IMR-90 (cell line): Measurements from ENCODE around the gene HIVEP3. TPM values are rescaled to one million over a fixed set of nuclear protein-coding genes. Genes with fewer than 3 reads are reported as not detected.

ENCODE experiments used
- ATAC-seq: fragments of 200-7000 bp; cut with Tn5 transposase; 2 replicates; pipeline ENCODE4 v1.9.1; 2020; ENCODE audit warnings: low read depth, mild to moderate bottlenecking, moderate library complexity
- BruUV-seq: library from RNA; stranded (reverse); fragments of 400-500 nt; replicated peaks from 2 replicates; lab custom pipeline; 2021; lab: Mats Ljungman, UMichigan
- CTCF ChIA-PET: fragments of 300-600 bp; formaldehyde crosslinking; extraction: SDS; loops from one replicate; lab custom pipeline; 2021; ENCODE audit warnings: antibody characterized with exemption; lab: Yijun Ruan, JAX
- POLR2A ChIA-PET: fragments of 300-600 bp; sonication (Branson Sonifier 250); formaldehyde crosslinking; loops from one replicate; lab custom pipeline; 2022; ENCODE audit warnings: antibody characterized with exemption; ENCODE audit not compliant: unreplicated experiment; lab: Charles Lee
- DNase-seq: peaks from one replicate; pipeline ENCODE4 v3.0.0; 2013
- H2AFZ ChIP-seq: replicated peaks from 2 replicates; pipeline ENCODE3; 2013; ENCODE audit warnings: low read length, mild to moderate bottlenecking; ENCODE audit not compliant: poor library complexity
- H2AK5ac ChIP-seq: 2 replicates; pipeline ENCODE4 v1.6.1; 2013; ENCODE audit warnings: low read depth, low read length, inconsistent platforms
- H2AK9ac ChIP-seq: replicated peaks from 2 replicates; pipeline ENCODE3; 2013; ENCODE audit warnings: mild to moderate bottlenecking, low read depth, low read length, moderate library complexity; ENCODE audit not compliant: poor library complexity
- H2BK120ac ChIP-seq: 2 replicates; pipeline ENCODE4 v1.6.1; 2013; ENCODE audit warnings: low read depth, low read length, inconsistent platforms
- H2BK15ac ChIP-seq: 3 replicates; pipeline ENCODE4 v1.6.1; 2013; ENCODE audit warnings: low read depth, low read length, inconsistent platforms
- H2BK20ac ChIP-seq: 2 replicates; pipeline ENCODE4 v1.6.1; 2013; ENCODE audit warnings: low read depth, mild to moderate bottlenecking, inconsistent platforms, low read length, moderate library complexity
- H2BK5ac ChIP-seq: 2 replicates; pipeline ENCODE4 v1.6.1; 2013; ENCODE audit warnings: mild to moderate bottlenecking, low read depth, low read length, inconsistent platforms; ENCODE audit not compliant: poor library complexity, severe bottlenecking
- H3K14ac ChIP-seq: replicated peaks from 2 replicates; pipeline ENCODE4 v1.6.1; 2013; ENCODE audit warnings: low read depth, low read length, inconsistent platforms
- H3K18ac ChIP-seq: 2 replicates; pipeline ENCODE4 v1.6.1; 2013; ENCODE audit warnings: low read depth, low read length, control low read depth
- H3K23ac ChIP-seq: 2 replicates; pipeline ENCODE4 v1.6.1; 2013; ENCODE audit warnings: low read depth, low read length, inconsistent platforms
- H3K27ac ChIP-seq: 2 replicates; pipeline ENCODE4 v1.5.1; 2013; ENCODE audit warnings: mild to moderate bottlenecking, control low read depth, low read length; ENCODE audit not compliant: insufficient read depth
- H3K27me3 ChIP-seq: 2 replicates; pipeline ENCODE4 v1.6.1; 2013; ENCODE audit warnings: low read length; ENCODE audit not compliant: control insufficient read depth, insufficient read depth
- H3K36me3 ChIP-seq: 2 replicates; pipeline ENCODE4 v1.6.1; 2013; ENCODE audit warnings: low read length, mixed read lengths; ENCODE audit not compliant: control insufficient read depth, insufficient read depth
- H3K4ac ChIP-seq: 2 replicates; pipeline ENCODE4 v1.6.1; 2013; ENCODE audit warnings: low read depth, low read length, inconsistent platforms
- H3K4me1 ChIP-seq: 2 replicates; pipeline ENCODE4 v1.6.1; 2013; ENCODE audit warnings: low read length, mixed read lengths; ENCODE audit not compliant: control insufficient read depth, insufficient read depth
- H3K4me2 ChIP-seq: 2 replicates; pipeline ENCODE4 v1.6.1; 2013; ENCODE audit warnings: low read depth, mild to moderate bottlenecking, control low read depth, low read length, moderate library complexity
- H3K4me3 ChIP-seq: 2 replicates; pipeline ENCODE4 v1.5.1; 2013; ENCODE audit warnings: low read depth, mild to moderate bottlenecking, control low read depth, low read length, moderate library complexity; ENCODE audit not compliant: insufficient read depth
- H3K56ac ChIP-seq: 2 replicates; pipeline ENCODE4 v1.6.1; 2013; ENCODE audit warnings: low read length, inconsistent platforms; ENCODE audit not compliant: insufficient read depth; ENCODE audit errors: extremely low read depth
- H3K79me1 ChIP-seq, 2 experiments: 2 replicates each; pipeline ENCODE4 v1.6.1; 2013; ENCODE audit warnings: low read length in 2 of 2, inconsistent platforms in 1 of 2, low read depth in 1 of 2
- H3K9ac ChIP-seq: 2 replicates; pipeline ENCODE4 v1.6.1; 2013; ENCODE audit warnings: low read depth, low read length, control low read depth
- H3K9me1 ChIP-seq: 2 replicates; pipeline ENCODE4 v1.6.1; 2013; ENCODE audit warnings: low read length, inconsistent platforms; ENCODE audit not compliant: insufficient read depth
- H3K9me3 ChIP-seq: 2 replicates; pipeline ENCODE4 v1.6.1; 2013; ENCODE audit warnings: low read length; ENCODE audit not compliant: control insufficient read depth, insufficient read depth
- H4K20me1 ChIP-seq: 2 replicates; pipeline ENCODE4 v1.6.1; 2013; ENCODE audit warnings: low read length, inconsistent platforms; ENCODE audit not compliant: insufficient read depth
- H4K5ac ChIP-seq: 2 replicates; pipeline ENCODE4 v1.6.1; 2013; ENCODE audit warnings: mild to moderate bottlenecking, low read depth, low read length, control low read depth
- H4K8ac ChIP-seq, 2 experiments: 2 replicates each; pipeline ENCODE4 v1.6.1; 2013; ENCODE audit warnings: low read depth in 2 of 2, low read length in 2 of 2, control low read depth in 1 of 2, inconsistent platforms in 1 of 2
- H4K91ac ChIP-seq: 2 replicates; pipeline ENCODE4 v1.6.1; 2013; ENCODE audit warnings: low read depth, low read length, inconsistent platforms; ENCODE audit not compliant: insufficient read depth
- BHLHE40 ChIP-seq: fragments of 150-350 bp; IDR thresholded peaks from 2 replicates; pipeline ENCODE4 v1.6.1; 2016; ENCODE audit warnings: mild to moderate bottlenecking, low read depth, low read length
- CEBPB ChIP-seq: IDR thresholded peaks from 2 replicates; pipeline ENCODE4 v1.6.1; 2012; ENCODE audit warnings: low read depth, low read length, improper control_type of control experiment
- CTCF ChIP-seq: conservative IDR thresholded peaks from 2 replicates; pipeline ENCODE4 v1.5.1; 2012; ENCODE audit warnings: mild to moderate bottlenecking, low read depth, low read length, improper control_type of control experiment
- FOS ChIP-seq: fragments of 150-350 bp; IDR thresholded peaks from 2 replicates; pipeline ENCODE4 v1.6.1; 2016; ENCODE audit warnings: low read depth, low read length
- MAFK ChIP-seq: IDR thresholded peaks from 2 replicates; pipeline ENCODE4 v1.6.1; 2012; ENCODE audit warnings: low read depth, low read length, improper control_type of control experiment
- MXI1 ChIP-seq: IDR thresholded peaks from 2 replicates; pipeline ENCODE4 v1.6.1; 2012; ENCODE audit warnings: low read depth, mild to moderate bottlenecking, low read length, moderate library complexity, borderline replicate concordance
- NFE2L2 ChIP-seq: fragments of 150-350 bp; IDR thresholded peaks from 2 replicates; pipeline ENCODE4 v1.6.1; 2016; ENCODE audit warnings: low read depth, mild to moderate bottlenecking, low read length
- POLR2A ChIP-seq: IDR thresholded peaks from 2 replicates; pipeline ENCODE4 v1.6.1; 2012; ENCODE audit warnings: mild to moderate bottlenecking, low read depth, low read length
- RAD21 ChIP-seq: IDR thresholded peaks from 2 replicates; pipeline ENCODE4 v1.6.1; 2012; ENCODE audit warnings: low read length, improper control_type of control experiment
- RCOR1 ChIP-seq: IDR thresholded peaks from 2 replicates; pipeline ENCODE4 v1.6.1; 2012; ENCODE audit warnings: mild to moderate bottlenecking, low read length, improper control_type of control experiment; ENCODE audit not compliant: insufficient replicate concordance
- WGBS, 2 experiments: methylation state at CpG; one replicate each; pipeline versions ENCODE4 v1.1.5 to v1.1.7; 2013; ENCODE audit warnings: missing lambda C conversion rate in 2 of 2; ENCODE audit not compliant: insufficient read length in 1 of 2; ENCODE audit errors: extremely low coverage in 2 of 2; 5-methylcytosine and 5-hydroxymethylcytosine counted together
- dilution Hi-C: fragments of 300-500 bp; cut with HindIII; formaldehyde crosslinking; loops from one replicate; pipeline ENCODE4 v1.14.3; 2018; ENCODE audit warnings: low sequenced_read_pairs; ENCODE audit not compliant: unreplicated experiment
- in situ Hi-C: fragments of 300-500 bp; cut with MboI; formaldehyde crosslinking; loops from 3 replicates; pipeline ENCODE4 v1.14.3; 2019; ENCODE audit warnings: low sequenced_read_pairs, inconsistent platforms, mixed read lengths
- intact Hi-C: fragments of 100-400 bp; cut with micrococcal nuclease; formaldehyde crosslinking; loops from 2 replicates; pipeline ENCODE4 v1.10.0; 2022
- polyA plus RNA-seq, 3 experiments: library from polyadenylated mRNA; depleted of rRNA; stranded (reverse); fragments of >200 nt; gene quantifications; 2 replicates each; pipeline ENCODE4 v1.2.3, GENCODE V29; 2012; ENCODE audit warnings: low replicate concordance in 1 of 3
- total RNA-seq: library from RNA; depleted of rRNA; stranded (reverse); fragments of >200 nt; gene quantifications from 2 replicates; pipeline ENCODE4 v1.2.3, GENCODE V29; 2012
- TF ChIP-seq, protein P1 (sequence below): fragments of 150-350 bp; IDR thresholded peaks from 2 replicates; pipeline ENCODE4 v1.6.1; 2017; ENCODE audit warnings: mild to moderate bottlenecking, antibody characterized with exemption, low read length, low read depth

HIVEP3 gene
- total and polyA plus RNA-seq, 2 of the 4 experiments (the other 2 are of a cell fraction) = 1.4 to 4.0 TPM

DNA sequence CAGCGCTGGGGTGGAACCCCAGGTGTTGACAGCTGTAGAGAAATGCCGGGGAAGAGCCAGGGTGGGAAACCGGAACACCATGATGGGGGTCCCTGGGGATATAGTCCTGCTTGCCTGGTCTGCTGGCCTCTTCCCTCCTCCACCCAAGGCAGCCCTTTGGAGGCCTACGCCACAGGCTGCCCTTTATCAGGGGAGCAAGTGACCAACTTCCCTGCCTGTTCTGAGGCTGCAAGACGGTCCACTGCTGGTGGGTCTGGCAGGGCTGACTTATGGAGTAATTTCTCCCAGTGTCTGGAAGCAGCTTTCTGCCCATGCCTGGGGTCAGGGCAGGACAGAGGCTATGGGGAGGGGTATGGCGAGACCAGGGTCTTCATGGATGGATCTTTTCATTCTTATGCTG is 383.4 kb downstream of the HIVEP3 start:
- Histone ChIP-seq H3K4me3 (no peak overlapping the region), H2AK5ac (no peak overlapping the region), H2AFZ (no peak overlapping the region), H3K9me1 (peaks cover 9% of the 10 kb centered on the region; the same call in 1 of the 2 replicates), H3K79me1 (no peaks in the 10 kb centered on the region), H3K14ac (no peak overlapping the region), H3K4me1 (peaks cover 8% of the 10 kb centered on the region), H4K5ac (no peak overlapping the region), H2BK120ac (no peak overlapping the region), H3K9me3 (no peaks in the 10 kb centered on the region), H3K9ac (no peak overlapping the region), H2AK9ac (no peak overlapping the region), H3K27me3 (no peaks in the 10 kb centered on the region; the same call in 1 of the 2 replicates), H3K56ac (no peak overlapping the region), H2BK20ac (no peak overlapping the region), H3K23ac (no peak overlapping the region), H4K20me1 (peaks cover 2% of the 10 kb centered on the region; the same call in 1 of the 2 replicates), H3K36me3 (no peaks in the 10 kb centered on the region), H4K8ac (no peak overlapping the region), H3K4ac (no peak overlapping the region), H2BK5ac (no peak overlapping the region), H3K18ac (no peak overlapping the region), H4K91ac (no peak overlapping the region), H3K27ac (no peak overlapping the region), H3K4me2 (no peak overlapping the region), H2BK15ac (no peak overlapping the region)
- POLR2A ChIA-PET = no interaction called here
- no peak for ATAC-seq
- no TSS peak for BruUV-seq
- dilution Hi-C loops (no loop called here), intact Hi-C loops (no loop called here), in situ Hi-C loops (no loop called here)
- 71% methylated on average over 1 of the region's 6 CpGs; no CpG with 5 or more reads in 1 of the 2 experiments for WGBS, 2 experiments
- no peak for DNase-seq
- TF ChIP-seq NFE2L2 (no peak), CEBPB (no peak), POLR2A (no peak), MXI1 (no peak), BHLHE40 (no peak), RCOR1 (no peak), MAFK (no peak), CTCF (no peak), RAD21 (no peak), FOS (no peak)
- TF ChIP-seq, protein P1, sequence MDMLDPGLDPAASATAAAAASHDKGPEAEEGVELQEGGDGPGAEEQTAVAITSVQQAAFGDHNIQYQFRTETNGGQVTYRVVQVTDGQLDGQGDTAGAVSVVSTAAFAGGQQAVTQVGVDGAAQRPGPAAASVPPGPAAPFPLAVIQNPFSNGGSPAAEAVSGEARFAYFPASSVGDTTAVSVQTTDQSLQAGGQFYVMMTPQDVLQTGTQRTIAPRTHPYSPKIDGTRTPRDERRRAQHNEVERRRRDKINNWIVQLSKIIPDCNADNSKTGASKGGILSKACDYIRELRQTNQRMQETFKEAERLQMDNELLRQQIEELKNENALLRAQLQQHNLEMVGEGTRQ = no peak
- CTCF ChIA-PET = interaction anchor here (0.6 kb wide), 1 partner anchor 877 kb away, joined by 4 read pairs; no protein-coding TSS in a partner anchor
